Osteoblast (primary cell): ENCODE data around the gene SMIM33. TPM values are rescaled to one million over a fixed set of nuclear protein-coding genes. Genes with fewer than 3 reads are reported as not detected.

ENCODE experiments used
- DNase-seq: peaks from one replicate; pipeline ENCODE4 v3.0.0; 2011; ENCODE audit warnings: low spot score, mixed read lengths; ENCODE audit not compliant: insufficient read length; ENCODE audit errors: missing footprints
- H2AFZ ChIP-seq: 2 replicates; pipeline ENCODE4 v1.6.0; 2011; ENCODE audit warnings: mild to moderate bottlenecking, low read length
- H3K27ac ChIP-seq: 2 replicates; pipeline ENCODE4 v1.5.1; 2011; ENCODE audit warnings: mild to moderate bottlenecking, low read depth, low read length, moderate library complexity
- H3K27me3 ChIP-seq: 2 replicates; pipeline ENCODE4 v1.6.0; 2012; ENCODE audit warnings: mild to moderate bottlenecking, control low read depth, inconsistent platforms, low read length, moderate library complexity; ENCODE audit not compliant: insufficient read depth
- H3K36me3 ChIP-seq: 2 replicates; pipeline ENCODE4 v1.5.1; 2011; ENCODE audit warnings: mild to moderate bottlenecking, low read length, control low read depth, moderate library complexity; ENCODE audit not compliant: insufficient read depth
- H3K4me1 ChIP-seq: 2 replicates; pipeline ENCODE4 v1.5.1; 2011; ENCODE audit warnings: mild to moderate bottlenecking, low read length, control low read depth, moderate library complexity; ENCODE audit not compliant: insufficient read depth
- H3K4me2 ChIP-seq: 2 replicates; pipeline ENCODE4 v1.6.0; 2011; ENCODE audit warnings: mild to moderate bottlenecking, low read length; ENCODE audit not compliant: insufficient read depth
- H3K4me3 ChIP-seq: fragments of 200-600 bp; sonication (generic); 3 replicates; pipeline ENCODE4 v1.5.1; 2012; ENCODE audit warnings: mild to moderate bottlenecking, low read length, inconsistent platforms; ENCODE audit not compliant: insufficient read depth
- H3K79me2 ChIP-seq: 2 replicates; pipeline ENCODE4 v1.6.0; 2012; ENCODE audit warnings: mild to moderate bottlenecking, low read length, control low read depth, inconsistent platforms; ENCODE audit not compliant: insufficient read depth
- H3K9me3 ChIP-seq: 2 replicates; pipeline ENCODE4 v1.5.1; 2011; ENCODE audit warnings: low read depth, low read length, control low read depth
- H4K20me1 ChIP-seq: 2 replicates; pipeline ENCODE4 v1.6.0; 2012; ENCODE audit warnings: mild to moderate bottlenecking, low read length, control low read depth; ENCODE audit not compliant: insufficient read depth
- CTCF ChIP-seq: IDR thresholded peaks from 2 replicates; pipeline ENCODE4 v1.5.1; 2011; ENCODE audit warnings: mild to moderate bottlenecking, low read depth, low read length, moderate library complexity; ENCODE audit errors: extremely low read depth
- total RNA-seq: library from RNA; depleted of rRNA; stranded (reverse); fragments of >200 nt; gene quantifications from 2 replicates; pipeline ENCODE4 v1.2.3, GENCODE V29; 2012

The SMIM33 gene
- total RNA-seq, 1 donor, result not detected

- Histone ChIP-seq H3K4me3 (no peak overlapping the region), H3K79me2 (no peaks in the 10 kb centered on the region), H3K4me2 (peak overlapping the region; percentile 9), H3K36me3 (no peaks in the 10 kb centered on the region), H4K20me1 (no peaks in the 10 kb centered on the region), H3K27me3 (no peaks in the 10 kb centered on the region), H3K4me1 (peaks cover 35% of the 10 kb centered on the region), H3K9me3 (no peaks in the 10 kb centered on the region), H3K27ac (no peak overlapping the region), H2AFZ (no peak overlapping the region)
- no peak for TF ChIP-seq CTCF
- DNase-seq, result peak; percentile 71
Measured at GRCh38 chr5:139446956-139447779, 23.6 kb upstream of the SMIM33 start.

DNA sequence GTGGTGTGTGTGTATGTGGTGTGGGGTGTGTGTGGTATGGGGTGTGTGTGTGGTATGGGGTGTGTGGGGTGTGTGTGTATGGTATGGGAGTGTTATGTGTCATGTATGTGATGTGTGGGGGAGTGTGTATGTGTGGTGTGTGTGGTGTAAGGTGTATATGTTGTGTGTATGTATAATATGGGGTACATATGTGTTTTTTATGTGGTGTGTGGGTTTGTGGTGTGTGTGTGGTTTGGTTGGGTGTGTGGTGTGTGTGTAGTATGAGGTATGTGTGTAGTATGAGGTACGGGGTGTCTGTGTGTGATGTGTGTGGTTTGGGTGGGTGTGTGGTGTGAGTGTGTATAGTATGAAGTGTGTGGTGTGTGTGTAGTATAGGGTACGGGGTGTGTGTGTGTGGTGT is 19.6 kb upstream of the SMIM33 start:
- DNase-seq, result no peak
- Histone ChIP-seq H3K4me2 (no peak overlapping the region), H3K9me3 (no peaks in the 10 kb centered on the region), H4K20me1 (no peaks in the 10 kb centered on the region), H3K27me3 (no peaks in the 10 kb centered on the region), H2AFZ (no peak overlapping the region), H3K4me1 (peaks cover 9% of the 10 kb centered on the region), H3K36me3 (no peaks in the 10 kb centered on the region), H3K4me3 (no peak overlapping the region), H3K79me2 (no peaks in the 10 kb centered on the region), H3K27ac (no peak overlapping the region)
- no peak for TF ChIP-seq CTCF

GRCh38 chr5:139451878-139452660 is 18.7 kb upstream of the SMIM33 start:
- Histone ChIP-seq H3K36me3 (no peaks in the 10 kb centered on the region), H3K4me2 (no peak overlapping the region), H4K20me1 (no peaks in the 10 kb centered on the region), H3K27me3 (no peaks in the 10 kb centered on the region), H3K27ac (no peak overlapping the region), H3K79me2 (no peaks in the 10 kb centered on the region), H2AFZ (no peak overlapping the region), H3K4me3 (no peak overlapping the region), H3K9me3 (no peaks in the 10 kb centered on the region), H3K4me1 (peaks cover 6% of the 10 kb centered on the region)
- TF ChIP-seq CTCF, result no peak
- no peak for DNase-seq
